Measurements from ENCODE around the gene CHIC2.
"Not testable (repeated sequence)": the region's sequence is repeated elsewhere in the genome, so short reads cannot be mapped to it uniquely, and the experiment has no call there.

CHIC2 gene

DNA sequence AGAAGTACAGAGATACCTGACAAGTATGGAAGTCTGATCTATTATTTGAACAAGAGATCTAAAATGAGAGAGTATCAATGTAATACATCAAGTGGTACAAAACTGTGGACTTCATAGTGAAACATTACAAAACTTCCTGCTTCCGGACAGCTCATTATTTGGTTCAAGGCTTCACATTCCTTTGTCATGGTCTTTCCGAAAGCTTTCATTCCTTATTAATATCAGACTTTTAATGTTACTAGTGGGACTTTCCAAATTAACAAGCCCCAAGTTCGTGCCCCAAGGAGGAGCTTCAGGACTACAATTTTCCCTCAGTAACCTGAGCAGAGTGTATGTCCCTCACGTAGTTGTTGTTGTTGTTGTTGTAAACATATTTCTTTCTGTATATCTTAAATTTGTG is 1.2 kb downstream of the CHIC2 start:
- FAIRE-seq (no peak), DNase-seq (ENCODE audit: insufficient read length, low spot score) (no peak)
- TF ChIP-seq POLR2A (IDR thresholded peaks at IDR 0.05; ENCODE audit: low read depth, low read length) (no peak), PAX5 (IDR thresholded peaks at IDR 0.05; ENCODE audit: insufficient read depth, low read length, severe bottlenecking) (no peak), TAF1 (IDR thresholded peaks at IDR 0.05; ENCODE audit: low read depth, low read length) (no peak), SPI1 (IDR thresholded peaks at IDR 0.05; ENCODE audit: low read depth, low read length) (no peak), POU2F2 (IDR thresholded peaks at IDR 0.05; ENCODE audit: low read depth, low read length) (no peak), POLR2AphosphoS5 (IDR thresholded peaks at IDR 0.05; ENCODE audit: low read depth, low read length) (no peak)

- no peak for DNase-seq (ENCODE audit: insufficient read length, low spot score)
- FAIRE-seq: no peak
- TF ChIP-seq POU2F2 (IDR thresholded peaks at IDR 0.05; ENCODE audit: low read depth, low read length) (no peak), TAF1 (IDR thresholded peaks at IDR 0.05; ENCODE audit: low read depth, low read length) (no peak), SPI1 (IDR thresholded peaks at IDR 0.05; ENCODE audit: low read depth, low read length) (no peak), POLR2A (IDR thresholded peaks at IDR 0.05; ENCODE audit: low read depth, low read length) (no peak), POLR2AphosphoS5 (IDR thresholded peaks at IDR 0.05; ENCODE audit: low read depth, low read length) (no peak), PAX5 (IDR thresholded peaks at IDR 0.05; ENCODE audit: insufficient read depth, low read length, severe bottlenecking) (no peak)
Observed at GRCh38 chr4:54062392-54062791, 2.0 kb downstream of the CHIC2 start.

- DNase-seq (ENCODE audit: insufficient read length, low spot score) (no peak), FAIRE-seq (no peak)
- no peak for TF ChIP-seq POLR2A (IDR thresholded peaks at IDR 0.05; ENCODE audit: low read depth, low read length)
- no peak for TF ChIP-seq POLR2AphosphoS5 (IDR thresholded peaks at IDR 0.05; ENCODE audit: low read depth, low read length)
- no peak for TF ChIP-seq TAF1 (IDR thresholded peaks at IDR 0.05; ENCODE audit: low read depth, low read length)
- TF ChIP-seq POU2F2 (IDR thresholded peaks at IDR 0.05; ENCODE audit: low read depth, low read length): no peak
- no peak for TF ChIP-seq SPI1 (IDR thresholded peaks at IDR 0.05; ENCODE audit: low read depth, low read length)
- TF ChIP-seq PAX5 (IDR thresholded peaks at IDR 0.05; ENCODE audit: insufficient read depth, low read length, severe bottlenecking): no peak
Observed at GRCh38 chr4:54061873-54062272, 2.5 kb downstream of the CHIC2 start.

- DNase-seq (ENCODE audit: insufficient read length, low spot score): no peak
- no peak for FAIRE-seq
- TF ChIP-seq SPI1 (IDR thresholded peaks at IDR 0.05; ENCODE audit: low read depth, low read length): no peak
- no peak for TF ChIP-seq POLR2AphosphoS5 (IDR thresholded peaks at IDR 0.05; ENCODE audit: low read depth, low read length)
- TF ChIP-seq POU2F2 (IDR thresholded peaks at IDR 0.05; ENCODE audit: low read depth, low read length): no peak
- TF ChIP-seq PAX5 (IDR thresholded peaks at IDR 0.05; ENCODE audit: insufficient read depth, low read length, severe bottlenecking): no peak
- TF ChIP-seq TAF1 (IDR thresholded peaks at IDR 0.05; ENCODE audit: low read depth, low read length): no peak
- TF ChIP-seq POLR2A (IDR thresholded peaks at IDR 0.05; ENCODE audit: low read depth, low read length): no peak
Observed at GRCh38 chr4:54061067-54061466, 3.3 kb downstream of the CHIC2 start.

DNA sequence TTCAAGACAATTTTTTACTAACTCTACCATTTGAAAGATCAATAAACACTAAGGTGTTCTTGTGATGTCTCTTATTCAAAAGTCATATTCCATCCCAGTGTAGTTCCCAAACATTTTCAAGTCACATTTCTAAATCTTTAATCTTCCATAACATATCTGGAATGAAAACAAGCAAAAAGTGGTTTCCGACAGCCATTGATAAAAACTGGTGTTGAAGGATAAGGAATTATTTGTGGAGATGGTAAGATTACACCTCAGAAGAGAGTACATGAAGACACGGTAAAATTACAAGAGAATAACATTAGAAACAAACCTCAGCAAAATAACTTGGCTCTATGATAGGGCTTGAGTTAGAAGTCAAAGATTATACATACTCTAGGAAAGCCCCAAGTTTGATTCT is 4.3 kb downstream of the CHIC2 start:
- no peak for TF ChIP-seq TAF1 (IDR thresholded peaks at IDR 0.05; ENCODE audit: low read depth, low read length)
- no peak for TF ChIP-seq PAX5 (IDR thresholded peaks at IDR 0.05; ENCODE audit: insufficient read depth, low read length, severe bottlenecking)
- TF ChIP-seq POU2F2 (IDR thresholded peaks at IDR 0.05; ENCODE audit: low read depth, low read length): no peak
- no peak for TF ChIP-seq SPI1 (IDR thresholded peaks at IDR 0.05; ENCODE audit: low read depth, low read length)
- no peak for TF ChIP-seq POLR2A (IDR thresholded peaks at IDR 0.05; ENCODE audit: low read depth, low read length)
- TF ChIP-seq POLR2AphosphoS5 (IDR thresholded peaks at IDR 0.05; ENCODE audit: low read depth, low read length): no peak
- FAIRE-seq (no peak), DNase-seq (ENCODE audit: insufficient read length, low spot score) (no peak)

GRCh38 chr4:54058171-54058570 is 6.2 kb downstream of the CHIC2 start:
- DNase-seq (ENCODE audit: insufficient read length, low spot score): no peak
- TF ChIP-seq PAX5 (IDR thresholded peaks at IDR 0.05; ENCODE audit: insufficient read depth, low read length, severe bottlenecking) (no peak), SPI1 (IDR thresholded peaks at IDR 0.05; ENCODE audit: low read depth, low read length) (0 out of 2 replicates have a peak, but pooled peaks have one; percentile 28), POLR2AphosphoS5 (IDR thresholded peaks at IDR 0.05; ENCODE audit: low read depth, low read length) (no peak)
- peak; percentile 73 for FAIRE-seq

- FAIRE-seq: no peak
- no peak for DNase-seq (ENCODE audit: insufficient read length, low spot score)
- TF ChIP-seq SPI1 (IDR thresholded peaks at IDR 0.05; ENCODE audit: low read depth, low read length): no peak
- TF ChIP-seq POLR2A (IDR thresholded peaks at IDR 0.05; ENCODE audit: low read depth, low read length): no peak
- TF ChIP-seq POLR2AphosphoS5 (IDR thresholded peaks at IDR 0.05; ENCODE audit: low read depth, low read length): no peak
- no peak for TF ChIP-seq POU2F2 (IDR thresholded peaks at IDR 0.05; ENCODE audit: low read depth, low read length)
- TF ChIP-seq PAX5 (IDR thresholded peaks at IDR 0.05; ENCODE audit: insufficient read depth, low read length, severe bottlenecking): no peak
- TF ChIP-seq TAF1 (IDR thresholded peaks at IDR 0.05; ENCODE audit: low read depth, low read length): no peak
Observed at GRCh38 chr4:54056360-54056759, 8.0 kb downstream of the CHIC2 start.

DNA sequence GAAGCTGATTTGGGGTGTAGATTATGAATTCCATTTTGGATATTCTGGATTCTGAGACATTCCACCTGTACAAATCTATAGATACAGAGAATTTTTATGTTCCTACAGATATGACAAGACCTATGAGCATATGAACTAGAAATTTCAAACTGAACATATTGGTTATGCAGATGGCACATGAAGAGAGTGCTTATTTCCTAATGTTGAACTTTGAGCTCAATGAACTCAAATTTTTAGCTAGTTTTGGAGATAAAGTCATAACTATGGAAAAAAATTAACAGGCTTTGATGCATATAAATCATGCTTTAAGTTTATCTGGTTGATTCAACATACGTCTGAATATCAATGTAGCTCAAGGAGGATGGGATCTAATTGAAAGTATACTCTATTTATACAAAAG is 8.9 kb downstream of the CHIC2 start:
- TF ChIP-seq TAF1 (IDR thresholded peaks at IDR 0.05; ENCODE audit: low read depth, low read length): no peak
- no peak for TF ChIP-seq PAX5 (IDR thresholded peaks at IDR 0.05; ENCODE audit: insufficient read depth, low read length, severe bottlenecking)
- TF ChIP-seq POLR2A (IDR thresholded peaks at IDR 0.05; ENCODE audit: low read depth, low read length): no peak
- TF ChIP-seq POLR2AphosphoS5 (IDR thresholded peaks at IDR 0.05; ENCODE audit: low read depth, low read length): no peak
- TF ChIP-seq SPI1 (IDR thresholded peaks at IDR 0.05; ENCODE audit: low read depth, low read length): no peak
- TF ChIP-seq POU2F2 (IDR thresholded peaks at IDR 0.05; ENCODE audit: low read depth, low read length): no peak
- FAIRE-seq (no peak), DNase-seq (ENCODE audit: insufficient read length, low spot score) (no peak)

DNA sequence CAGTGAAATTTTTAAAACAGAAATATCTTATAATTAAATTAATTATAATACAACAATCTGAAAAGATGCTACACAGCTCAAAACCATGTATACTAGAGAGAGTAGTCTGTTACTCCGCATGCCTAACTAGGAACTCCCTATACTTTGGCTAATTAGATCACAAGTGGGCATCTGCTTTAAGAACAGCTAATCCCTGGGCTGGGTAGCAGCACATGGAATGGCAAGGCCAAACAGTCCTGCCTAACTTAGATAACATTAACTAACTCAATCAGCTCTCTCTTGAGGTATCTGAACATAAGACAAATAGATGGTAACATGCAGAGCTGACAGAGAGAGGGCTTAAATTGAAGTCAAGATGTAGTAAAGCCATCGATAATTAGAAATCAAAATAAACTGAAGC is 9.9 kb downstream of the CHIC2 start:
- FAIRE-seq (peak; percentile 35), DNase-seq (ENCODE audit: insufficient read length, low spot score) (no peak)
- no peak for TF ChIP-seq PAX5 (IDR thresholded peaks at IDR 0.05; ENCODE audit: insufficient read depth, low read length, severe bottlenecking)
- no peak for TF ChIP-seq POLR2AphosphoS5 (IDR thresholded peaks at IDR 0.05; ENCODE audit: low read depth, low read length)
- no peak for TF ChIP-seq SPI1 (IDR thresholded peaks at IDR 0.05; ENCODE audit: low read depth, low read length)
- TF ChIP-seq TAF1 (IDR thresholded peaks at IDR 0.05; ENCODE audit: low read depth, low read length): no peak
- TF ChIP-seq POLR2A (IDR thresholded peaks at IDR 0.05; ENCODE audit: low read depth, low read length): no peak
- TF ChIP-seq POU2F2 (IDR thresholded peaks at IDR 0.05; ENCODE audit: low read depth, low read length): no peak

GRCh38 chr4:54053322-54053721 is 11.1 kb downstream of the CHIC2 start:
- FAIRE-seq; DNase-seq (ENCODE audit: insufficient read length, low spot score): not testable (repeated sequence)
